Measurements from ENCODE around the gene GMPR. TPM values are rescaled to one million over a fixed set of nuclear protein-coding genes. Genes with fewer than 3 reads are reported as not detected.

The GMPR gene
- total RNA-seq, 1 donor from 2014 or later: 17.6 TPM

GRCh38 chr6:16206595-16207037, 31.8 kb upstream of the GMPR start:
- H3K27ac ChIP-seq: no peak overlapping the region
- peak; percentile 96 for ATAC-seq
- H3K4me1 ChIP-seq: no peaks in the 10 kb centered on the region
- peak; percentile 99 for TF ChIP-seq CTCF (IDR thresholded peaks at IDR 0.05)
- no peak overlapping the region for H3K4me3 ChIP-seq
- no peaks in the 10 kb centered on the region for H3K36me3 ChIP-seq
- no peaks in the 10 kb centered on the region for H3K9me3 ChIP-seq
- DNase-seq: no peak
- H3K27me3 ChIP-seq: no peaks in the 10 kb centered on the region
- intact Hi-C loops (cut with DNase I): no loop called here

DNA sequence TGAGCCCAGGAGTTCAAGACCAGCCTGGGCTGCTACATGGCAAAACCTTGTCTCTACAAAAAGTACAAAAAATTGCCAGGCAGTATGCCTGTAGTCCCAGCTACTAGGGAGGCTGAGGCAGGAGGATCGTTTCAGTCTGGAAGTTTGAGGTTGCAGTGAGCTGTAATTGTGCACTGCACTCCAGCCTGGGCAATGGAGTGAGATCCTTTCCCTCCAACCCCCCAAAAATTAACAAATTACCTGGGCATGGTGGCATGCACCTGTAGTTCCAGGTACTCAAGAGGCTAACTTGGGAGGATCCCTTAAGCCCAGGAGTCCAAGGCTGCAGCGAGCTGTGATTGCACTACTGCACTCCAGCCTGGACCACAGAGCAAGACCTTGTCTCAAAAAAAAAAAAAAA, 29.4 kb upstream of the GMPR start:
- ATAC-seq (no peak), DNase-seq (no peak)
- no peaks in the 10 kb centered on the region for H3K27me3 ChIP-seq
- no peak for TF ChIP-seq CTCF (IDR thresholded peaks at IDR 0.05)
- H3K27ac ChIP-seq: no peak overlapping the region
- H3K9me3 ChIP-seq: no peaks in the 10 kb centered on the region
- H3K4me3 ChIP-seq: no peak overlapping the region
- no peaks in the 10 kb centered on the region for H3K36me3 ChIP-seq
- H3K4me1 ChIP-seq: no peaks in the 10 kb centered on the region
- intact Hi-C loops (cut with DNase I): no loop called here

GRCh38 chr6:16209539-16209938, 28.8 kb upstream of the GMPR start:
- no peak for ATAC-seq
- DNase-seq: no peak
- Histone ChIP-seq H3K36me3 (no peaks in the 10 kb centered on the region), H3K9me3 (no peaks in the 10 kb centered on the region), H3K4me3 (no peak overlapping the region), H3K4me1 (no peaks in the 10 kb centered on the region), H3K27me3 (no peaks in the 10 kb centered on the region), H3K27ac (no peak overlapping the region)
- no peak for TF ChIP-seq CTCF (IDR thresholded peaks at IDR 0.05)
- intact Hi-C loops (cut with DNase I): no loop called here

DNA sequence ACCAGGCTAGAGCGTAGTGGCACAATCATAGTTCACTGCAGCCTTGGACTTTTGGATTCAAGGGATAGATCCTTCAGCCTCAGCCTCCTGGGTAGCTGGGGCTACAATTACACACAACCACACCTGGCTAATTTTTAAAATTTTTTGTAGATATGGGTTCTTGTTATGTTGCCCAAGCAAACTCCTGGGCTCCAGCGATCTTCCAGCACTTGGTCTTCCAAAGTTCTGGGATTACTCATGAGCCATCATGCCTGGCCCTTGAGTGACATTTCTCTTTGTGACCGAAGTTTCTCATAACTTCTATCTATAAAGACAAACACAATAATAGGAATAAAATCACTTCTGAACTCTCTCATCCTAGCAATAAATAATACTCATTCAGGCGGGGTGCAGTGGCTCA, 26.1 kb upstream of the GMPR start:
- H3K4me1 ChIP-seq: peaks cover 4% of the 10 kb centered on the region
- H3K9me3 ChIP-seq: no peaks in the 10 kb centered on the region
- no peaks in the 10 kb centered on the region for H3K36me3 ChIP-seq
- H3K4me3 ChIP-seq: no peak overlapping the region
- no peaks in the 10 kb centered on the region for H3K27me3 ChIP-seq
- no peak for DNase-seq
- TF ChIP-seq CTCF (IDR thresholded peaks at IDR 0.05): no peak
- no peak for ATAC-seq
- no peak overlapping the region for H3K27ac ChIP-seq
- intact Hi-C loops (cut with DNase I): no loop called here

- intact Hi-C loops (cut with DNase I): no loop called here
Observed at GRCh38 chr6:16216501-16217155, 21.8 kb upstream of the GMPR start.

More at GRCh38 chr6:16216501-16217155, 21.8 kb upstream of the GMPR start:
- Histone ChIP-seq H3K27ac (no peak overlapping the region), H3K9me3 (no peaks in the 10 kb centered on the region), H3K27me3 (no peaks in the 10 kb centered on the region), H3K36me3 (no peaks in the 10 kb centered on the region), H3K4me1 (peaks cover 4% of the 10 kb centered on the region), H3K4me3 (peak overlapping the region; percentile 20)
- TF ChIP-seq CTCF (IDR thresholded peaks at IDR 0.05): no peak
- no peak for DNase-seq
- ATAC-seq: peak; percentile 27

Measured in upper lobe of right lung (tissue), 1 donor.